ENCODE measurements around the gene TIMMDC1.

- TF ChIP-seq CTCF (IDR thresholded peaks at IDR 0.05; ENCODE audit: low read depth, low read length), result no peak
- TF ChIP-seq MAX (IDR thresholded peaks at IDR 0.05; ENCODE audit: low read depth, low read length), result no peak
- TF ChIP-seq POLR2A (IDR thresholded peaks at IDR 0.05; ENCODE audit: extremely low read depth, insufficient read length), result no peak
- no peak for TF ChIP-seq MYC (IDR thresholded peaks at IDR 0.05; ENCODE audit: low read depth, low read length)
Measured at GRCh38 chr3:119542168-119542767, 43.9 kb downstream of the TIMMDC1 start.

Data from NB4 (cell line).